ENCODE measurements around the gene ARHGEF1.

GRCh38 chr19:41871573-41872383, 11.2 kb upstream of the ARHGEF1 start:
- TF ChIP-seq, protein P1, sequence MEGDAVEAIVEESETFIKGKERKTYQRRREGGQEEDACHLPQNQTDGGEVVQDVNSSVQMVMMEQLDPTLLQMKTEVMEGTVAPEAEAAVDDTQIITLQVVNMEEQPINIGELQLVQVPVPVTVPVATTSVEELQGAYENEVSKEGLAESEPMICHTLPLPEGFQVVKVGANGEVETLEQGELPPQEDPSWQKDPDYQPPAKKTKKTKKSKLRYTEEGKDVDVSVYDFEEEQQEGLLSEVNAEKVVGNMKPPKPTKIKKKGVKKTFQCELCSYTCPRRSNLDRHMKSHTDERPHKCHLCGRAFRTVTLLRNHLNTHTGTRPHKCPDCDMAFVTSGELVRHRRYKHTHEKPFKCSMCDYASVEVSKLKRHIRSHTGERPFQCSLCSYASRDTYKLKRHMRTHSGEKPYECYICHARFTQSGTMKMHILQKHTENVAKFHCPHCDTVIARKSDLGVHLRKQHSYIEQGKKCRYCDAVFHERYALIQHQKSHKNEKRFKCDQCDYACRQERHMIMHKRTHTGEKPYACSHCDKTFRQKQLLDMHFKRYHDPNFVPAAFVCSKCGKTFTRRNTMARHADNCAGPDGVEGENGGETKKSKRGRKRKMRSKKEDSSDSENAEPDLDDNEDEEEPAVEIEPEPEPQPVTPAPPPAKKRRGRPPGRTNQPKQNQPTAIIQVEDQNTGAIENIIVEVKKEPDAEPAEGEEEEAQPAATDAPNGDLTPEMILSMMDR (IDR thresholded peaks at IDR 0.05), result no peak
- no peak for TF ChIP-seq EZH2phosphoT487 (IDR thresholded peaks at IDR 0.05)
- no peak for TF ChIP-seq EZH2 (IDR thresholded peaks at IDR 0.05)

All from neural progenitor cell (in vitro differentiated cells).